H9 (cell line): ENCODE measurements around the gene SCRN2. TPM values are rescaled to one million over a fixed set of nuclear protein-coding genes. Genes with fewer than 3 reads are reported as not detected.

ENCODE experiments used
- DNase-seq: peaks from one replicate; pipeline ENCODE4 v3.0.0-alpha.2; 2017
- H2AFZ ChIP-seq: one replicate; pipeline ENCODE4 v1.6.1; 2013; ENCODE audit warnings: mild to moderate bottlenecking, low read length, control low read depth, moderate library complexity
- H2AK5ac ChIP-seq: 2 replicates; pipeline ENCODE4 v1.6.1; 2013; ENCODE audit warnings: low read length, control low read depth, mixed read lengths; ENCODE audit not compliant: insufficient read length
- H2BK120ac ChIP-seq: one replicate; pipeline ENCODE4 v1.6.1; 2013; ENCODE audit warnings: low read depth, mild to moderate bottlenecking, low read length, control low read depth, inconsistent platforms; ENCODE audit not compliant: poor library complexity, severe bottlenecking
- H2BK12ac ChIP-seq: 2 replicates; pipeline ENCODE4 v1.6.1; 2013; ENCODE audit warnings: low read length, control low read depth, mixed read lengths, low read depth; ENCODE audit not compliant: insufficient read length
- H2BK15ac ChIP-seq: 2 replicates; pipeline ENCODE4 v1.6.1; 2013; ENCODE audit warnings: low read depth, low read length, control low read depth
- H2BK20ac ChIP-seq: one replicate; pipeline ENCODE4 v1.6.1; 2013; ENCODE audit warnings: low read depth, mild to moderate bottlenecking, low read length, control low read depth, inconsistent platforms; ENCODE audit not compliant: poor library complexity, severe bottlenecking
- H2BK5ac ChIP-seq: 2 replicates; pipeline ENCODE4 v1.6.1; 2013; ENCODE audit warnings: low read length, control low read depth, mixed read lengths; ENCODE audit not compliant: insufficient read length
- H3K14ac ChIP-seq: 2 replicates; pipeline ENCODE4 v1.6.1; 2013; ENCODE audit warnings: low read length, control low read depth; ENCODE audit not compliant: insufficient read depth
- H3K18ac ChIP-seq: 2 replicates; pipeline ENCODE4 v1.6.1; 2013; ENCODE audit warnings: low read depth, mild to moderate bottlenecking, mixed read lengths, low read length, control low read depth; ENCODE audit not compliant: insufficient read length
- H3K23ac ChIP-seq: 2 replicates; pipeline ENCODE4 v1.6.1; 2013; ENCODE audit warnings: low read length, control low read depth, mixed read lengths, low read depth; ENCODE audit not compliant: insufficient read length
- H3K23me2 ChIP-seq: 2 replicates; pipeline ENCODE4 v1.6.1; 2013; ENCODE audit warnings: low read depth, mild to moderate bottlenecking, mixed read lengths, low read length, control low read depth; ENCODE audit not compliant: insufficient read length, poor library complexity, severe bottlenecking
- H3K27ac ChIP-seq: 2 replicates; pipeline ENCODE4 v1.5.1; 2013; ENCODE audit warnings: low read length, control low read depth, mixed read lengths, low read depth; ENCODE audit not compliant: insufficient read length
- H3K27me3 ChIP-seq: 2 replicates; pipeline ENCODE4 v1.6.1; 2013; ENCODE audit warnings: low read length, control low read depth, inconsistent platforms; ENCODE audit not compliant: insufficient read depth
- H3K4ac ChIP-seq: 2 replicates; pipeline ENCODE4 v1.6.1; 2013; ENCODE audit warnings: low read depth, mild to moderate bottlenecking, control low read depth, inconsistent platforms, low read length, moderate library complexity
- H3K4me1 ChIP-seq: 2 replicates; pipeline ENCODE4 v1.6.1; 2013; ENCODE audit warnings: low read length, control low read depth, inconsistent platforms; ENCODE audit not compliant: insufficient read depth
- H3K4me2 ChIP-seq: 2 replicates; pipeline ENCODE4 v1.6.1; 2013; ENCODE audit warnings: low read length, control low read depth, mixed read lengths; ENCODE audit not compliant: insufficient read length, insufficient read depth
- H3K56ac ChIP-seq: 2 replicates; pipeline ENCODE4 v1.6.1; 2013; ENCODE audit warnings: low read depth, mild to moderate bottlenecking, mixed read lengths, low read length, control low read depth; ENCODE audit not compliant: insufficient read length
- H3K79me1 ChIP-seq: 2 replicates; pipeline ENCODE4 v1.6.1; 2013; ENCODE audit warnings: low read depth, mild to moderate bottlenecking, moderate library complexity, low read length, control low read depth, inconsistent platforms; ENCODE audit not compliant: insufficient read depth, poor library complexity, severe bottlenecking
- H3K79me2 ChIP-seq: 2 replicates; pipeline ENCODE4 v1.6.1; 2013; ENCODE audit warnings: low read length, control low read depth, inconsistent platforms; ENCODE audit not compliant: insufficient read depth
- H3K9ac ChIP-seq: 2 replicates; pipeline ENCODE4 v1.6.1; 2013; ENCODE audit warnings: low read length, control low read depth, mixed read lengths; ENCODE audit not compliant: insufficient read length; ENCODE audit errors: extremely low read depth
- H3K9me3 ChIP-seq: one replicate; pipeline ENCODE4 v1.6.1; 2013; ENCODE audit warnings: low read depth, low read length, inconsistent platforms; ENCODE audit not compliant: control insufficient read depth
- H3T11ph ChIP-seq: one replicate; pipeline ENCODE4 v1.6.1; 2013; ENCODE audit warnings: mild to moderate bottlenecking, low read length, control low read depth, inconsistent platforms
- H4K20me1 ChIP-seq: one replicate; pipeline ENCODE4 v1.6.1; 2013; ENCODE audit not compliant: control insufficient read depth, insufficient read length, insufficient read depth
- H4K5ac ChIP-seq: 2 replicates; pipeline ENCODE4 v1.6.1; 2013; ENCODE audit warnings: low read depth, mild to moderate bottlenecking, mixed read lengths, low read length, control low read depth; ENCODE audit not compliant: insufficient read length
- H4K8ac ChIP-seq: replicated peaks from 2 replicates; pipeline ENCODE4 v1.6.1; 2013; ENCODE audit warnings: low read length, control low read depth, mixed read lengths, low read depth; ENCODE audit not compliant: insufficient read length
- H4K91ac ChIP-seq: 2 replicates; pipeline ENCODE4 v1.6.1; 2013; ENCODE audit warnings: low read depth, mild to moderate bottlenecking, moderate library complexity, mixed read lengths, low read length, control low read depth; ENCODE audit not compliant: insufficient read length
- H3K27ac Mint-ChIP-seq, 3 experiments: 2 replicates in 2 of 3; 3 replicates in 1 of 3; pipeline ENCODE4 v1.8.0; 2020 to 2021; ENCODE audit warnings: mixed read lengths in 3 of 3, mild to moderate bottlenecking in 1 of 3, moderate library complexity in 1 of 3
- H3K27me3 Mint-ChIP-seq: 2 replicates; pipeline ENCODE4 v1.8.0; 2021; ENCODE audit warnings: low read depth, mild to moderate bottlenecking, moderate library complexity, mixed read lengths
- H3K36me3 Mint-ChIP-seq, 3 experiments: 2 replicates in 2 of 3; 3 replicates in 1 of 3; pipeline ENCODE4 v1.8.0; 2020 to 2021; ENCODE audit warnings: low read depth in 3 of 3, mixed read lengths in 3 of 3; ENCODE audit not compliant: insufficient read depth in 1 of 3
- H3K4me1 Mint-ChIP-seq, 2 experiments: 2 replicates each; pipeline ENCODE4 v1.8.0; 2020; ENCODE audit warnings: mixed read lengths in 2 of 2
- H3K4me3 Mint-ChIP-seq, 2 experiments: 2 replicates in 1 of 2; 3 replicates in 1 of 2; pipeline ENCODE4 v1.8.0; 2020 to 2021; ENCODE audit warnings: mild to moderate bottlenecking in 2 of 2, mixed read lengths in 2 of 2, moderate library complexity in 1 of 2
- H3K9me3 Mint-ChIP-seq, 2 experiments: 2 replicates in 1 of 2; 3 replicates in 1 of 2; pipeline ENCODE4 v1.8.0; 2020; ENCODE audit warnings: mild to moderate bottlenecking in 2 of 2, mixed read lengths in 2 of 2, moderate library complexity in 1 of 2
- WGBS: extraction: QIAGEN DNeasy Blood & Tissue Kit; methylation state at CpG from one replicate; pipeline ENCODE4 v1.1.7; 2013; ENCODE audit warnings: missing lambda C conversion rate, low lambda C conversion rate, mixed read lengths; ENCODE audit not compliant: insufficient read length; ENCODE audit errors: extremely low coverage; 5-methylcytosine and 5-hydroxymethylcytosine counted together
- total RNA-seq: library from RNA; stranded (reverse); gene quantifications from 2 replicates; pipeline ENCODE4 v1.2.1, GENCODE V29; 2021
- TF ChIP-seq, protein P1 (sequence below): fragments of 200-600 bp; sonication (generic); conservative IDR thresholded peaks from 3 replicates; pipeline ENCODE4 v1.8.0; 2021; ENCODE audit warnings: antibody characterized with exemption, mild to moderate bottlenecking

SCRN2 gene
- total RNA-seq, 1 experiment from 2014 or later = 34.0 TPM

GRCh38 chr17:47867813-47868533 is 26.9 kb upstream of the SCRN2 start:
- H3T11ph ChIP-seq = no peak overlapping the region
- WGBS = no CpG with 5 or more reads among the region's 11 CpGs
- H2AK5ac ChIP-seq = no peak overlapping the region
- H3K9me3 ChIP-seq = no peaks in the 10 kb centered on the region
- no peak overlapping the region for H2BK120ac ChIP-seq
- H3K14ac ChIP-seq = no peak overlapping the region
- H2BK20ac ChIP-seq = no peak overlapping the region
- no peak overlapping the region for H3K23ac ChIP-seq
- Mint-ChIP-seq H3K9me3 (no peaks in the 10 kb centered on the region; a peak in 1 of 5 replicates), H3K4me1 (peaks cover 26 to 28% of the 10 kb centered on the region in 2 experiments), H3K4me3 (no peak overlapping the region), H3K27ac (no peak overlapping the region), H3K36me3 (no peaks in the 10 kb centered on the region), H3K27me3 (peaks cover 86% of the 10 kb centered on the region)
- DNase-seq = no peak
- H3K18ac ChIP-seq = no peak overlapping the region
- H3K79me1 ChIP-seq = no peaks in the 10 kb centered on the region
- H2BK15ac ChIP-seq = no peak overlapping the region
- H4K8ac ChIP-seq = no peak overlapping the region
- no peak overlapping the region for H2BK12ac ChIP-seq
- H3K4me1 ChIP-seq = peaks cover 3% of the 10 kb centered on the region; the same call in 1 of the 2 replicates
- H4K20me1 ChIP-seq = no peaks in the 10 kb centered on the region
- no peaks in the 10 kb centered on the region for H3K79me2 ChIP-seq
- H2AFZ ChIP-seq = no peak overlapping the region
- no peak overlapping the region for H3K4ac ChIP-seq
- H3K4me2 ChIP-seq = no peak overlapping the region
- H3K27ac ChIP-seq = no peak overlapping the region
- no peak overlapping the region for H3K9ac ChIP-seq
- TF ChIP-seq, protein P1, sequence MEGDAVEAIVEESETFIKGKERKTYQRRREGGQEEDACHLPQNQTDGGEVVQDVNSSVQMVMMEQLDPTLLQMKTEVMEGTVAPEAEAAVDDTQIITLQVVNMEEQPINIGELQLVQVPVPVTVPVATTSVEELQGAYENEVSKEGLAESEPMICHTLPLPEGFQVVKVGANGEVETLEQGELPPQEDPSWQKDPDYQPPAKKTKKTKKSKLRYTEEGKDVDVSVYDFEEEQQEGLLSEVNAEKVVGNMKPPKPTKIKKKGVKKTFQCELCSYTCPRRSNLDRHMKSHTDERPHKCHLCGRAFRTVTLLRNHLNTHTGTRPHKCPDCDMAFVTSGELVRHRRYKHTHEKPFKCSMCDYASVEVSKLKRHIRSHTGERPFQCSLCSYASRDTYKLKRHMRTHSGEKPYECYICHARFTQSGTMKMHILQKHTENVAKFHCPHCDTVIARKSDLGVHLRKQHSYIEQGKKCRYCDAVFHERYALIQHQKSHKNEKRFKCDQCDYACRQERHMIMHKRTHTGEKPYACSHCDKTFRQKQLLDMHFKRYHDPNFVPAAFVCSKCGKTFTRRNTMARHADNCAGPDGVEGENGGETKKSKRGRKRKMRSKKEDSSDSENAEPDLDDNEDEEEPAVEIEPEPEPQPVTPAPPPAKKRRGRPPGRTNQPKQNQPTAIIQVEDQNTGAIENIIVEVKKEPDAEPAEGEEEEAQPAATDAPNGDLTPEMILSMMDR = no peak
- no peak overlapping the region for H2BK5ac ChIP-seq
- H4K5ac ChIP-seq = no peak overlapping the region
- no peak overlapping the region for H3K56ac ChIP-seq
- H3K23me2 ChIP-seq = peaks cover 11% of the 10 kb centered on the region
- H3K27me3 ChIP-seq = peaks cover 7% of the 10 kb centered on the region; the same call in 1 of the 2 replicates
- H4K91ac ChIP-seq = no peak overlapping the region
